Activated CD8-positive, alpha-beta T cell treated with anti-CD3 and anti-CD28 coated beads for 36 hours (primary cell): ENCODE results near the gene ZNF750. TPM values are rescaled to one million over a fixed set of nuclear protein-coding genes. Genes with fewer than 3 reads are reported as not detected.

Experiments
- ATAC-seq: fragments of 200-7000 bp; cut with Tn5 transposase; one replicate; pipeline ENCODE4 v1.10.0; 2021; ENCODE audit warnings: mild to moderate bottlenecking, moderate library complexity
- CTCF ChIA-PET: fragments of 350-600 bp; sonication (Branson Sonifier 250); formaldehyde crosslinking; loops from one replicate; lab custom pipeline; 2021; ENCODE audit warnings: antibody characterized with exemption; lab: Charles Lee
- POLR2A ChIA-PET: fragments of 350-600 bp; sonication (Branson Sonifier 250); formaldehyde crosslinking; loops from one replicate; lab custom pipeline; 2021; ENCODE audit warnings: antibody characterized with exemption; lab: Charles Lee
- DNase-seq: peaks from one replicate; pipeline ENCODE4 v3.0.0-alpha.2; 2020
- H3K27ac Mint-ChIP-seq: one replicate; pipeline ENCODE4 v1.8.0; 2021; ENCODE audit warnings: mild to moderate bottlenecking, mixed read lengths
- H3K27me3 Mint-ChIP-seq: one replicate; pipeline ENCODE4 v1.8.0; 2021; ENCODE audit warnings: mixed read lengths
- H3K36me3 Mint-ChIP-seq: one replicate; pipeline ENCODE4 v1.8.0; 2021; ENCODE audit warnings: low read depth, mixed read lengths
- H3K4me1 Mint-ChIP-seq: one replicate; pipeline ENCODE4 v1.8.0; 2021; ENCODE audit warnings: low read depth, mixed read lengths
- H3K4me3 Mint-ChIP-seq: one replicate; pipeline ENCODE4 v1.8.0; 2021; ENCODE audit warnings: mild to moderate bottlenecking, moderate library complexity, mixed read lengths
- H3K9me3 Mint-ChIP-seq: one replicate; pipeline ENCODE4 v1.8.0; 2021; ENCODE audit warnings: mixed read lengths
- CTCF ChIP-seq: fragments of 200-600 bp; IDR thresholded peaks from one replicate; pipeline ENCODE4 v1.8.0; 2022; ENCODE audit warnings: antibody characterized with exemption, mild to moderate bottlenecking
- intact Hi-C: fragments of 100-400 bp; cut with micrococcal nuclease; formaldehyde crosslinking; loops from one replicate; pipeline ENCODE4 v1.10.0; 2022
- total RNA-seq, 2 experiments: library from RNA; stranded (reverse); gene quantifications; one replicate each; pipeline ENCODE4 v1.2.3, GENCODE V29; 2021

The ZNF750 gene
- total RNA-seq, 2 experiments from 2014 or later = not detected

GRCh38 chr17:82837586-82838320 is 2.1 kb downstream of the ZNF750 start:
- Mint-ChIP-seq H3K4me1 (no peaks in the 10 kb centered on the region), H3K36me3 (peaks cover 2% of the 10 kb centered on the region), H3K4me3 (no peak overlapping the region), H3K27ac (no peak overlapping the region), H3K27me3 (no peaks in the 10 kb centered on the region), H3K9me3 (no peaks in the 10 kb centered on the region)
- no peak for DNase-seq
- ChIA-PET CTCF (interaction anchor here (0.9 to 1.3 kb wide), 2 partner anchors 33 to 56 kb away, joined by 3 read pairs; no protein-coding TSS in a partner anchor), POLR2A (no interaction called here)
- no peak for TF ChIP-seq CTCF
- intact Hi-C loops = no loop called here
- ATAC-seq = no peak

DNA sequence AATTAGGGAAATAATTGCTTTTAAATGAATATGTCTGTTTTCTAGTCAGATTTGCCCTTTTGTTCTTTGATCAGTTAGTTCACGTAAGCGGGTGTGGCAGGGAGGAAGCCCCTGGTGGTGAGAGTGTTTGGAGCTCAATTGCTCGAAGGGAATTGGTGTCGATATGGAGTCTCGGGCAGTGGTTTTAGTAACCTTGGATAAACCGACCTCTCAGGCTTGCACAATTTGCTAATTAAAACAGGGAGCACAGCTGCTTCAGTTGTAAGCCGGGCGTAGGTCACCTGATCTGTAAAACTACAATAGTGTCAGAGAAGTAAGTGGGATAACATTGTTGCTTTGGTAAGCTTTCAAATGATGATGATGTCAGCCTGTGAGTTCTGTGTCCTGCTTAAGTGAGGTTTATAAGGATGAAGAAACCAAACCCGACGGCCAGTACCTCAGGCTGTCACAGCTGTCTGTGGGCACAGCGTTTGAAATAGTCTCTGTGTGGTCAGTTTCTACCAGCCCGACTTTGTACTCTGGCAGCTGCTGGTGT is 2.9 kb downstream of the ZNF750 start:
- Mint-ChIP-seq H3K27me3 (no peaks in the 10 kb centered on the region), H3K4me3 (no peak overlapping the region), H3K27ac (no peak overlapping the region), H3K9me3 (no peaks in the 10 kb centered on the region), H3K4me1 (no peaks in the 10 kb centered on the region), H3K36me3 (peaks cover 2% of the 10 kb centered on the region)
- no peak for TF ChIP-seq CTCF
- DNase-seq = no peak
- POLR2A ChIA-PET = interaction anchor here (1.2 kb wide), 1 partner anchor 8 kb away, joined by 3 read pairs; no protein-coding TSS in a partner anchor
- CTCF ChIA-PET = interaction anchor here (0.9 to 1.3 kb wide), 2 partner anchors 34 to 55 kb away, joined by 3 read pairs; no protein-coding TSS in a partner anchor
- intact Hi-C loops = no loop called here
- no peak for ATAC-seq

DNA sequence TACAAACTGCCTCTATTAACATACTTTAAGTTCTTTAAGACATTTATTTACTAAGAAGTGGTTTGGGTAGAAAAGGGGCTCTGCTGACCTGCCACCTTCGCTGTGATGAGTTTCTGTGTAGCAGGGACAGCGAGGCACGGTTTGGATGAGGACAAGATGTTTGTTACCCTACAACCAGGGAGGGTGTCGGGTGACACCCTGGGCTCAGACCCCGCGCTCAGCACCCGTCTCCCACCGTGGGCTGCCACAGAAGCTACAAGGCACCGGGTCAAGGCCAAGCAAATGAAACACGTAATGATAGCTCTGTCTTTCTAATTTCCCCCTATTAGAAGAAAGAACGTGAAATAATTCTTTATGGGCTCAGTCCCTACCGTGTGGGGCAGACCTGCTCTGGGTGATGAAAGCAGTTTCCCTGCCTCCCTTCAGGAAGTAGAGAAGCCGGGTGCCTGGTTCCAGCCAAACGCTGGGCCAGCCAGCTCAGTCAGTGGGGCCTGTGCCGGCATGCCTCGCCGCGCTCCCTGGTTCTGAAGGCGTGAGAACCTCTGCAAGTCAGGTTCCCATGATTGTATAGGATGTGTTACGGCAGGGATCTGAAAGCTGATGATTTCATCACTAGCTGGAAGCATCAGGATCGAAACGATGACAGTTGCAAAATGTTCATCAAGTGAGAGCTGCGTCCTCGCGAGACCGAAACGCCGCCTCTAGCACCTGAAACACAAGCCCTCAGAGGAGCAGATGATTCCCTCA is 3.9 kb downstream of the ZNF750 start:
- POLR2A ChIA-PET = interaction anchor here (1.2 kb wide), 1 partner anchor 9 kb away, joined by 3 read pairs; no protein-coding TSS in a partner anchor
- no peak for TF ChIP-seq CTCF
- Mint-ChIP-seq H3K4me1 (no peaks in the 10 kb centered on the region), H3K27me3 (no peaks in the 10 kb centered on the region), H3K4me3 (no peak overlapping the region), H3K27ac (no peak overlapping the region), H3K9me3 (no peaks in the 10 kb centered on the region), H3K36me3 (peaks cover 2% of the 10 kb centered on the region)
- DNase-seq = no peak
- intact Hi-C loops = no loop called here
- no peak for ATAC-seq
- CTCF ChIA-PET = interaction anchor here (1.3 kb wide), 1 partner anchor 35 kb away, joined by 3 read pairs; no protein-coding TSS in a partner anchor

DNA sequence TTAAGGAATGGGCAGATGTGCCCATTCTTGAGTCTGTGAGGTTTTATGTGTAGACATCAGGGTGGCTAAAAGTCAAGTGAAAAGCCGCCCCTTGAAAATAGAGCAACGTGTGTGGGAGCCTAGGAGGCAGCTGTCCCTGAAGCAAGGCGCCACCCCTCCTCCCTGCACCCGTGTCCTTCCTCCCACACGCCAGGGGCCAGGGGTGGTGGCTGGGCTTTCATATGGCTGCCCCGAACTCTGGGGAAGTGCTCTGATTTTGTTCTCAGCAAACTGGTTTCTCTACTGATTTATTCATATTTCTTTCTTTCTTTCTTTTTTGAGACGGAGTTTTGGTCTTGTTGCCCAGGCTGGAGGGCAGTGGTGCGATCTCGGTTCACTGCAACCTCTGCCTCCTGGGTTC is 4.7 kb downstream of the ZNF750 start:
- no peak for ATAC-seq
- CTCF ChIA-PET = no interaction called here
- no peak overlapping the region for H3K27ac Mint-ChIP-seq

More for the DNA sequence above, 4.7 kb downstream of the ZNF750 start:
- H3K9me3 Mint-ChIP-seq = no peaks in the 10 kb centered on the region
- intact Hi-C loops = no loop called here
- H3K4me1 Mint-ChIP-seq = no peaks in the 10 kb centered on the region
- no peak overlapping the region for H3K4me3 Mint-ChIP-seq
- DNase-seq = no peak
- peaks cover 2% of the 10 kb centered on the region for H3K36me3 Mint-ChIP-seq
- H3K27me3 Mint-ChIP-seq = no peaks in the 10 kb centered on the region
- POLR2A ChIA-PET = interaction anchor here (1.0 kb wide), 1 partner anchor 29 kb away, joined by 3 read pairs; no protein-coding TSS in a partner anchor
- TF ChIP-seq CTCF = no peak
